GM18526 (cell line): ENCODE results near the gene ZNFX1.

Experiments used
- POLR2A ChIP-seq: IDR thresholded peaks from 3 replicates; pipeline ENCODE4 v1.6.1; 2011; ENCODE audit not compliant: insufficient read length; ENCODE audit errors: extremely low read depth

Gene ZNFX1

DNA sequence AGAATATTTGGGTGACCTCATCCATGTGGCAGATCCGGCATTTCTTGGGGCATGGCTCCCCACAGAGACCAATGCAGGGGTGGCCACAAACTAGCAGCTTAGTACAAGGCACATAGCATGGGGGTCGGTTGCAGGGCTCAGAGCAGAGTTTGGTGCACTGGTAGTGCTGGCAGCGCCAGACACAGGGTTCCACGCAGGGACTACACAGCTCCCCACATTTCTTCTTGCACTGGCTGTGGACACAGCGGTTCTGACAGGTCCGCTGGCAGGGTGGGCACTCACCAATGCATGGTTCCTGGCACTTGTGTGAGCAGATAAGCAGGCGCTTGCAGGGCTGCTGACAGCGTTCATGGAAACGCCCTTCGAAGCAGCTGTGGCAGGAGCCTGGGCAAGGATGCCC, 29.6 kb downstream of the ZNFX1 start:
- TF ChIP-seq POLR2A = no peak

DNA sequence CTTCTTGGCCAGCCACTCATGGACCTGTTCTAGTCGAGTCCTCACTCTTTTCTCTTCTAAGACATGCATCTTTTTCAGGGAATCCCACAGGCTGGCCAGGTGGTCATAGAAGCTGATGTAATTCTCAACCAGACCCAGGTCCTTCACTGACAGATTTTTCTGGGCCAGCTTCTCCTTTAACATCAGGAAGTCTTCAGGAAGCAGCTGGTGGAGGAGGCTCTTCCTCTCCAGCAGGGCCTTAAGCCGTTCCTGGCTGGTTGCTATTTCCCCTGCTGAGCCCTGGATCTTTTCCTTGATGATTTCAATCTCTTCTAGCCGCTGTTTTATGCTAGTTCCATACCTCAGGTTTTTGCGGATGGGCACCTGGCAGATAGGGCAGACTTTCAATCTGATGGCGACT, 30.1 kb downstream of the ZNFX1 start:
- TF ChIP-seq POLR2A = no peak

DNA sequence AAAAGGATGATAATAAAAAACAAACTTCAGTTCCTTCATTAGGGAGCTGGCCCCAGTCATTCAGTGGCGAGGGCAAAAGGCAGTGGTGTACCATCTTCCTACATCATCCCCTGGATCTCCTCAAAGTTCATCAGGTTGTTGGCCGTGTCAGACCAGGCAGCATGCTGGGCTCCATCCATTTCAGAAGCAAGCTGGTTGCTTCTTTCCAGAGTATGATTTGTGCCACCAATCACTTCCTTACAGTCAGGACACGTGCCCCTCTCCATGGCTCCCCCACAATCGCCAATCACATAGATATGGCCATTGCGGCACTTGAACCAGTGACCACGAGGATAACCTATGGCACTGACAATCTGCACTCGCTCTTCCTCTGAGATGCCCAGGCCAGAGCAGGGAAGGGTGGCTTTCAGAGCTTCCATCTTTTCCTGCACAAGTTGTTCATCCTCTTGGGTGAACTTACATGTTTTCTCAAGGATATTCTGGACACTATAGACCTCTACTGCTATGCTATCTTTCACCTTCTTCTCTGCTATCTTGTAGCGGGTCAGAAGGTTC, 30.6 kb downstream of the ZNFX1 start:
- TF ChIP-seq POLR2A = no peak

GRCh38 chr20:49245921-49246740, 31.7 kb downstream of the ZNFX1 start:
- no peak for TF ChIP-seq POLR2A

DNA sequence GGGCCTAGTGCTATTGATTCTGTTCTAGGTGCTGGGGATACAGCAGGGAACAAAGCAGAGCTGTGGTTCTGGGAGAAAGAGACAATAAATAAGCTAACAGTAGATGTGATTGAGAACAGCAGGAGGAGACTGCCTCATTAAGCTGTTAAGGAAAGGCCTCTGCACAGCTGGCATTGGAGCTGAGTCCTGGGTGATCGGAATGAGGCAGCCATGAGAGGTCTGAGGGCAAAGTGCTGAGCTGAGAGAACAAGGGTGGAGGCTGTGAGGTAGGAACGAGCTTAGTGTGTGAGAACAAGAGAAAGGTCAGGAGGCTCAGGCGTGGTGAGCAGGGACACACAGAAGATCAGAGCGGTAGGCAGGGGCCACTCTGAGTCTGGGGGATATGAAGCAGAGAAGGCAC, 40.3 kb downstream of the ZNFX1 start:
- no peak for TF ChIP-seq POLR2A

GRCh38 chr20:49236301-49236700, 41.6 kb downstream of the ZNFX1 start:
- TF ChIP-seq POLR2A = no peak

- TF ChIP-seq POLR2A = no peak
These were observed 43.0 kb downstream of the ZNFX1 start for GRCh38 chr20:49234831-49235230.

GRCh38 chr20:49233226-49233625, 44.6 kb downstream of the ZNFX1 start:
- TF ChIP-seq POLR2A = no peak

GRCh38 chr20:49231471-49231870, 46.4 kb downstream of the ZNFX1 start:
- no peak for TF ChIP-seq POLR2A

- TF ChIP-seq POLR2A = no peak
These were observed 47.2 kb downstream of the ZNFX1 start for GRCh38 chr20:49230561-49231133.

DNA sequence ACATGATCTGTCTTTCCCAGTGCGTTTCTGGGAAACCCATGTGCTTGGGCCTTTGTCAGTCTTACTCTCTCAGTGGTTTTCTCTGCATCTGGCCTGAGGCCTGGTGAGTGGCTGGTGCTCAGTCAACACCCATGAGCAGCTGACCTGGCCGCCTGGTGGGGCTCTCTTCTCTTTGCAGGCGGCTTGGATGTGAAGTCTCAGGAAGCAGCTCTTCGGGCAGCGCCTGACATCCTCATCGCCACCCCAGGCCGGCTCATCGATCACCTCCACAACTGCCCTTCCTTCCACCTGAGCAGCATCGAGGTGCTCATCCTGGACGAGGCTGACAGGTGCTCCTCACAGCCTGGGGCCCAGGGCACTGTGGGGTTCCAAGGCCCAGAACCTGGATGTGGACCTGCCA, 47.8 kb downstream of the ZNFX1 start:
- no peak for TF ChIP-seq POLR2A

GRCh38 chr20:49229381-49229780, 48.5 kb downstream of the ZNFX1 start:
- no peak for TF ChIP-seq POLR2A

GRCh38 chr20:49228676-49229075, 49.2 kb downstream of the ZNFX1 start:
- TF ChIP-seq POLR2A = no peak

GRCh38 chr20:49225896-49226295, 52.0 kb downstream of the ZNFX1 start:
- TF ChIP-seq POLR2A = no peak

DNA sequence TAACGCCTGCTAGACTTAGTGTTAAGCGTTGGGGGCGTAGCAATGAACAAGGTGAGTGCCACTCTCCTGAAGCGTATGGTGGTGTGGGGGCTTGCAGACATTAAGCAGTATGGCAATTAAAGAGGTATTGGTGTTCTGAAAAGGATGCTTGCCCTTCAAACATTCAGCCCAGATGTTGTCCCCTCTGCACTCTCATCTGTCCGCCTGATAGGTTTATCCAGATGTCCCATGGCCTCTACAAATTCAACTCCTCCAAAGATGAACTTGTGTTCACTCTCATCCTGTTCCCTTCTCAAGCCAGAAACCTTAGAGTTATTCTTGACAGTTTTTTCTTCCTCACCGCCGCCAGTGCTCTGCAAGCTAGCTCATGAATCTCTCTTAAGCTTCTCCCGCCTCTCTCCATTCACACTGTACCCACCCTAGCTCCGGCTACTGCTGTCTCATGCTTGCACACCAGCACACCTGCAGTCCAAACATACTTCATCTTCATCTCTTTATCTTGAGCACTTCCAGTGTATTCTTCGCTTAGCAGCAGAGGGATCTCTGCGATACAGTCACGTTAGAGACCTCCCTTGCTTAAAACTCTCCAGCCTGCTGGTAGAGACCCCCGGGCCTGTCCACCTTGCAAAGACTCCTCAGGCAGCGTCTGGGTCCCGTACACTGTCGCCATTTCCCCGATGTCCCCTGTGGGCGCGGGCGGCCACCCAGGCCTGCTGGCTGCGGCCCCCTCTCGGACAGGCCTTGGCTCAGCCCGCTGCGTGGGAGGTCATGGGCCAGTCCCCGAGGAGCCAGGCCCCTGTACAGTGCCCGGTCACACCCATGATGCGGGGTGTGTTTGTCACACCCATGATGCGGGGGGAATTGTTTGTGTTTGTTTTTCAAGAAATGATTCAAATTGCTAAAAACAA, 57.7 kb downstream of the ZNFX1 start:
- no peak for TF ChIP-seq POLR2A
